ENCODE measurements around the gene PLCXD1.

- no peak for TF ChIP-seq GATA2 (IDR thresholded peaks at IDR 0.05; ENCODE audit: low read depth, low read length)
- no peak for TF ChIP-seq GATA3 (IDR thresholded peaks at IDR 0.05; ENCODE audit: low read depth, low read length)
Measured at GRCh38 chrX:253451-254297, 27.5 kb upstream of the PLCXD1 start.

Data from SH-SY5Y (cell line).